H1 (cell line): ENCODE results near the gene SVIL.

ENCODE experiments used
- CTCF ChIP-seq, 3 experiments: IDR thresholded peaks; 1 replicate in 2 of 3; 2 replicates in 1 of 3; pipeline versions ENCODE4 v1.5.1 to v1.6.1; 2011; ENCODE audit warnings: low read length in 3 of 3, mild to moderate bottlenecking in 3 of 3, inconsistent platforms in 2 of 3, low read depth in 1 of 3, moderate library complexity in 1 of 3; ENCODE audit not compliant: insufficient read depth in 1 of 3; ENCODE audit errors: control extremely low read depth in 1 of 3
- HDAC6 ChIP-seq: IDR thresholded peaks from one replicate; pipeline ENCODE4 v1.7.1; 2012; ENCODE audit warnings: low read depth, mild to moderate bottlenecking, inconsistent platforms, low read length, moderate library complexity
- POLR2A ChIP-seq, 2 experiments: IDR thresholded peaks; 1 replicate in 1 of 2; 2 replicates in 1 of 2; pipeline ENCODE4 v1.6.1; 2011; ENCODE audit warnings: low read depth in 2 of 2, low read length in 2 of 2, mild to moderate bottlenecking in 2 of 2; ENCODE audit errors: control extremely low read depth in 1 of 2
- POLR2AphosphoS5 ChIP-seq: IDR thresholded peaks from 2 replicates; pipeline ENCODE4 v1.6.1; 2011; ENCODE audit warnings: low read depth, low read length

- TF ChIP-seq CTCF (IDR thresholded peaks at IDR 0.05; ENCODE audit: control extremely low read depth in 1 of 3, insufficient read depth in 1 of 3, low read depth in 1 of 3, low read length in 3 of 3) (no peak), POLR2AphosphoS5 (no peak), HDAC6 (no peak), POLR2A (IDR thresholded peaks at IDR 0.05; ENCODE audit: control extremely low read depth in 1 of 2, low read depth in 2 of 2, low read length in 2 of 2) (no peak)
Observed at GRCh38 chr10:29412485-29412884, 222.3 kb downstream of the SVIL start.
